HuH-7.5 (cell line): Measurements from ENCODE around the gene CTCF.
"Not testable (repeated sequence)": the region's sequence is repeated elsewhere in the genome, so short reads cannot be mapped to it uniquely, and the experiment has no call there.

ENCODE experiments used
- DNase-seq: peaks from one replicate; pipeline ENCODE4 v3.0.0; 2011; ENCODE audit warnings: low spot score

Gene CTCF

GRCh38 chr16:67562526-67562917, at the start of gene CTCF:
CTCF (plus strand) TSS chr16:67562526; CDS start chr16:67610833, 48,307 bp downstream.
- DNase-seq: peak; percentile 75

GRCh38 chr16:67513892-67514291, 48.4 kb upstream of the CTCF start:
- not testable (repeated sequence) for DNase-seq

- no peak for DNase-seq
Measured at GRCh38 chr16:67514382-67514828, 47.9 kb upstream of the CTCF start.

- DNase-seq: no peak
Measured at GRCh38 chr16:67516296-67517154, 45.8 kb upstream of the CTCF start.

- DNase-seq: no peak
Measured at GRCh38 chr16:67517155-67517445, 45.2 kb upstream of the CTCF start.

GRCh38 chr16:67517661-67518423, 44.5 kb upstream of the CTCF start:
- DNase-seq: no peak

- DNase-seq: no peak
Measured at GRCh38 chr16:67518676-67519075, 43.6 kb upstream of the CTCF start.

- DNase-seq: no peak
Measured at GRCh38 chr16:67519242-67519641, 43.1 kb upstream of the CTCF start.

GRCh38 chr16:67521095-67521804, 41.1 kb upstream of the CTCF start:
- DNase-seq: peak; percentile 92

- no peak for DNase-seq
Measured at GRCh38 chr16:67525176-67525860, 37.0 kb upstream of the CTCF start.

GRCh38 chr16:67526149-67526791, 36.1 kb upstream of the CTCF start:
- DNase-seq: no peak

- peak; percentile 89 for DNase-seq
Measured at GRCh38 chr16:67528222-67528869, 34.0 kb upstream of the CTCF start, which contains the start of gene RIPOR1. RIPOR1 (plus strand) TSS chr16:67528829; CDS start chr16:67538447, 9,618 bp downstream.

- peak; percentile 64 for DNase-seq
Measured at GRCh38 chr16:67528870-67529581, 33.3 kb upstream of the CTCF start.

GRCh38 chr16:67529582-67530012, 32.7 kb upstream of the CTCF start:
- DNase-seq: peak; percentile 39

GRCh38 chr16:67530013-67530939, 32.0 kb upstream of the CTCF start:
- DNase-seq: peak; percentile 80

- no peak for DNase-seq
Measured at GRCh38 chr16:67531247-67531646, 31.1 kb upstream of the CTCF start.

GRCh38 chr16:67533024-67533560, 29.2 kb upstream of the CTCF start:
- DNase-seq: no peak

GRCh38 chr16:67533987-67534386, 28.3 kb upstream of the CTCF start:
- not testable (repeated sequence) for DNase-seq

GRCh38 chr16:67534431-67534830, 27.9 kb upstream of the CTCF start:
- peak; percentile 42 for DNase-seq
